Sigmoid colon (tissue), 3 donors: ENCODE measurements around the gene COL4A6.

ENCODE experiments used
- POLR2A ChIP-seq, 2 donors: fragments of 450-650 bp; IDR thresholded peaks; one replicate each; pipeline ENCODE4 v1.6.1; 2016; ENCODE audit warnings: antibody characterized with exemption in 2 of 2, mild to moderate bottlenecking in 2 of 2, moderate library complexity in 2 of 2
- TF ChIP-seq, protein P1 (sequence below), 4 experiments: fragments of 450-650 bp in 3 of 4; fragments of 200-600 bp in 1 of 4; IDR thresholded peaks; one replicate each; pipeline ENCODE4 v1.5.1; 2016 to 2019; ENCODE audit warnings: antibody characterized with exemption in 4 of 4, mild to moderate bottlenecking in 3 of 4, moderate library complexity in 2 of 4

DNA sequence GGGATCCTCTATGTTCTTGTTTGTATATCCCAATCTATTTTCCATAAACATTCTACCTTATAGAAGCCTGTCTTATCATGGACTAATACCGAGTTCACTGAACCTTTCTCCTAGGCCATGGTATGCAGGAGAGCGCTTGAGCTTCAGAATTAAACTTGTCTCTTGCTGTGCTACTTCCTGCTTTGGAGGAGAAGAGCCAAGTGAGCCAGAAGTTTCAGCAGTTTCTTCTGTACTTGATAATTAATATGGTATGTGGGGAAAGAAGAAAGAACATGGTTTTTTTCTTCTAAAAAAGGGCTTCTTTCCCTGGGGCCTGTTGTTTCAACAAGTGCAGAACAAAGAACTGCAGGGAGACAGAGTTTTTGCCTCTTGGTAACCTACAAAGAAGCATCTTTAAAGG is 173.8 kb downstream of the COL4A6 start:
- TF ChIP-seq, protein P1, sequence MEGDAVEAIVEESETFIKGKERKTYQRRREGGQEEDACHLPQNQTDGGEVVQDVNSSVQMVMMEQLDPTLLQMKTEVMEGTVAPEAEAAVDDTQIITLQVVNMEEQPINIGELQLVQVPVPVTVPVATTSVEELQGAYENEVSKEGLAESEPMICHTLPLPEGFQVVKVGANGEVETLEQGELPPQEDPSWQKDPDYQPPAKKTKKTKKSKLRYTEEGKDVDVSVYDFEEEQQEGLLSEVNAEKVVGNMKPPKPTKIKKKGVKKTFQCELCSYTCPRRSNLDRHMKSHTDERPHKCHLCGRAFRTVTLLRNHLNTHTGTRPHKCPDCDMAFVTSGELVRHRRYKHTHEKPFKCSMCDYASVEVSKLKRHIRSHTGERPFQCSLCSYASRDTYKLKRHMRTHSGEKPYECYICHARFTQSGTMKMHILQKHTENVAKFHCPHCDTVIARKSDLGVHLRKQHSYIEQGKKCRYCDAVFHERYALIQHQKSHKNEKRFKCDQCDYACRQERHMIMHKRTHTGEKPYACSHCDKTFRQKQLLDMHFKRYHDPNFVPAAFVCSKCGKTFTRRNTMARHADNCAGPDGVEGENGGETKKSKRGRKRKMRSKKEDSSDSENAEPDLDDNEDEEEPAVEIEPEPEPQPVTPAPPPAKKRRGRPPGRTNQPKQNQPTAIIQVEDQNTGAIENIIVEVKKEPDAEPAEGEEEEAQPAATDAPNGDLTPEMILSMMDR (IDR thresholded peaks at IDR 0.05): no peak
- no peak for TF ChIP-seq POLR2A (IDR thresholded peaks at IDR 0.05)
